Cardiac muscle cell (in vitro differentiated cells and primary cell): Measurements from ENCODE around the gene OSCP1. TPM values are rescaled to one million over a fixed set of nuclear protein-coding genes. Genes with fewer than 3 reads are reported as not detected.

Experiments
- DNase-seq, 2 donors: peaks; one replicate each; pipeline versions ENCODE4 v3.0.0 to v3.0.0-alpha.2; 2010 to 2017; ENCODE audit warnings: low read depth in 1 of 2, low spot score in 1 of 2
- H3K27ac ChIP-seq: fragments of 200-600 bp; sonication (generic); 2 replicates; pipeline ENCODE4 v1.5.1; 2016
- H3K27me3 ChIP-seq: fragments of 200-600 bp; sonication (generic); 2 replicates; pipeline ENCODE4 v1.6.0; 2016; ENCODE audit warnings: control low read depth
- H3K36me3 ChIP-seq: fragments of 200-600 bp; sonication (generic); 2 replicates; pipeline ENCODE4 v1.5.1; 2016; ENCODE audit warnings: control low read depth
- H3K4me1 ChIP-seq: fragments of 200-600 bp; sonication (generic); 2 replicates; pipeline ENCODE4 v1.8.1; 2017; ENCODE audit warnings: low read depth, mild to moderate bottlenecking, mixed run types
- H3K4me3 ChIP-seq: fragments of 200-600 bp; sonication (generic); 2 replicates; pipeline ENCODE4 v1.5.1; 2016; ENCODE audit warnings: mild to moderate bottlenecking
- H3K9me3 ChIP-seq: fragments of 200-600 bp; sonication (generic); 2 replicates; pipeline ENCODE4 v1.5.1; 2017; ENCODE audit warnings: low read depth, mild to moderate bottlenecking, control low read depth
- polyA plus RNA-seq: library from polyadenylated mRNA; unstranded; fragments of >200 nt; fragmentation: Nextera tagmentation; extraction: Ambion mirVana; gene quantifications from 2 replicates; pipeline ENCODE4 v1.2.1, GENCODE V29; 2016
- total RNA-seq: library from RNA; depleted of rRNA; stranded (reverse); fragments of >200 nt; gene quantifications from 2 replicates; pipeline ENCODE4 v1.2.3, GENCODE V29; 2016
- TF ChIP-seq, protein P1 (sequence below): IDR thresholded peaks from 2 replicates; pipeline ENCODE4 v1.5.1; 2012; ENCODE audit warnings: low read depth, mild to moderate bottlenecking, low read length

Gene OSCP1
- total and polyA plus RNA-seq, 2 experiments from 2014 or later: 18.5 to 19.5 TPM

DNA sequence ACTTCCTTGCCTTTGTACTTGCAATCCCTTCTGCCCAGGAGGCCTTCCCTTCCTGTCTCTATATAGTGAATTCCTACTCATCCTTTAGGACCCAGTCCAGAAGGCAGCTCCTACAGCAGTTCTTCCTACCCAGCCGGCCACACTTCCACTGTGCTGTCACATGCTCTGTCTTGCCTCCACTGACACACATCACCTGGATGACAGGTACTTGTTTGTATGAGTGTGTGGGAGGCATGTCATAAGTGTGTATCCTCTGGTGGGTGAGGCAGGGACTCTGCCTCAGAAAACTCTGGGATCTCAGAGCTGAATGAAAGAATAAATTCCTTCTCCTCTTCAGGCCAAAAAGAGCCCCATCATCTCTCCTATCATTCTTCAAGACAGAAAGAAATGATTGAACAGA lies 5.1 kb upstream of the OSCP1 start:
- Histone ChIP-seq H3K9me3 (no peaks in the 10 kb centered on the region), H3K4me3 (no peak overlapping the region), H3K4me1 (no peaks in the 10 kb centered on the region), H3K36me3 (peaks cover 25% of the 10 kb centered on the region), H3K27me3 (no peaks in the 10 kb centered on the region), H3K27ac (no peak overlapping the region)
- no peak for DNase-seq
- TF ChIP-seq, protein P1, sequence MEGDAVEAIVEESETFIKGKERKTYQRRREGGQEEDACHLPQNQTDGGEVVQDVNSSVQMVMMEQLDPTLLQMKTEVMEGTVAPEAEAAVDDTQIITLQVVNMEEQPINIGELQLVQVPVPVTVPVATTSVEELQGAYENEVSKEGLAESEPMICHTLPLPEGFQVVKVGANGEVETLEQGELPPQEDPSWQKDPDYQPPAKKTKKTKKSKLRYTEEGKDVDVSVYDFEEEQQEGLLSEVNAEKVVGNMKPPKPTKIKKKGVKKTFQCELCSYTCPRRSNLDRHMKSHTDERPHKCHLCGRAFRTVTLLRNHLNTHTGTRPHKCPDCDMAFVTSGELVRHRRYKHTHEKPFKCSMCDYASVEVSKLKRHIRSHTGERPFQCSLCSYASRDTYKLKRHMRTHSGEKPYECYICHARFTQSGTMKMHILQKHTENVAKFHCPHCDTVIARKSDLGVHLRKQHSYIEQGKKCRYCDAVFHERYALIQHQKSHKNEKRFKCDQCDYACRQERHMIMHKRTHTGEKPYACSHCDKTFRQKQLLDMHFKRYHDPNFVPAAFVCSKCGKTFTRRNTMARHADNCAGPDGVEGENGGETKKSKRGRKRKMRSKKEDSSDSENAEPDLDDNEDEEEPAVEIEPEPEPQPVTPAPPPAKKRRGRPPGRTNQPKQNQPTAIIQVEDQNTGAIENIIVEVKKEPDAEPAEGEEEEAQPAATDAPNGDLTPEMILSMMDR: no peak

DNA sequence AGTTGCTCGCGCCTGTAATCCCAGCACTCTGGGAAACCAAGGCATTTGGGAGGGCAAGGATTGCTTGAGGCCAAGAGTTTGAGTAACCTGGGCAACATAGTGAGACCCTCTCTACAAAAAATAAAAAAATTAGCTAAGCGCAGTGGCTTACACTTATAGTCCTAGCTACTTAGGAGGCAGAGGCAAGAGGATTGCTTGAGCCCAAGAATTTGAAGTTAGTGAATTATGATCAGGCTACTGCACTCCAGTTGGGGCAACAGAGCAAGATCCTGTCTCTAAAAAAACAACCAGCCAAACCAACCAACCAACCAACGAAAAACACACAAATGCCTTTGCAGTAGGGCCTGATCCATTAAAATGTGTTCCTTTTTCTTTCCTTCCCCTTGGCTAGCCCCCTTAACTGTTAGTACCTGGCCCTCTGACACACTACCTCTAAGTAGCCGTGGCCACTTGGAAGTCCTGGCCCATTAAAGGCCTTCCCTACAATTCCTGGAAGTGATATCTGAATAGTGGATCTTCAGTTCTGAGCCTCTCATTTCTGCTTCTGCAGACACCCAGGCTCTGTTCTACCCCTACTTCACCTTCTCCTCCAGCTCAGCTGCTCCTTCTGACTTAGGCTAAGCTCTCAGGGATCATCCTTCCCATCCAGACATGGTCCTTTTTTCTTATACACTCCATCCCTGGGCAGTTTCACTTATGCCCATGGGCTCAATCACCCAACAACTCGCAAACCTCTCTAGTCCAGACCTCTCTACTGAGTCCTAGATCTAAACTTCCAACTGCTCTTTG lies 3.5 kb upstream of the OSCP1 start:
- no peak for DNase-seq
- TF ChIP-seq, protein P1: no peak
- Histone ChIP-seq H3K9me3 (no peaks in the 10 kb centered on the region), H3K36me3 (peaks cover 23% of the 10 kb centered on the region), H3K27me3 (no peaks in the 10 kb centered on the region), H3K4me1 (no peaks in the 10 kb centered on the region), H3K27ac (no peak overlapping the region), H3K4me3 (no peak overlapping the region)

DNA sequence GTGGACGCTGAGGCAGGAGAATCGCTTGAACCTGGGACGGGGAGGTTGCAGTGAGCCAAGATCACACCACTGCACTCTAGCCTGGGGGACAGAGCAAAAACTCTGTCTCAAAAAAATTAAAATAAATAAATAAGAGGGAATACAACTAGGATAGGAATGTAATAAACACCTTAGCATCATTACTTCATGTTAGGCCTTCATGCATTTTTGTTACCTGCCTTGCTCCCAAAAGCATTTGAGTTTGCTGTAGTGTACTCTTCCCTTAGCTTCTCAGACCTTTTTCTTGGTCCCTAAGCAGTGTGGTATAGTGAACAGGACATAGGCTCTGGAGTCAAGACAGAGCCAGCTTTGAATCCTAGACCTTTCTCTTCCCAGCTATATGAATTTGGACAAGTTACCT lies 2.8 kb upstream of the OSCP1 start:
- no peak overlapping the region for H3K27ac ChIP-seq
- no peaks in the 10 kb centered on the region for H3K9me3 ChIP-seq
- H3K36me3 ChIP-seq: peaks cover 21% of the 10 kb centered on the region
- H3K4me3 ChIP-seq: no peak overlapping the region
- H3K4me1 ChIP-seq: no peaks in the 10 kb centered on the region
- H3K27me3 ChIP-seq: no peaks in the 10 kb centered on the region
- no peak for DNase-seq
- TF ChIP-seq, protein P1: no peak

DNA sequence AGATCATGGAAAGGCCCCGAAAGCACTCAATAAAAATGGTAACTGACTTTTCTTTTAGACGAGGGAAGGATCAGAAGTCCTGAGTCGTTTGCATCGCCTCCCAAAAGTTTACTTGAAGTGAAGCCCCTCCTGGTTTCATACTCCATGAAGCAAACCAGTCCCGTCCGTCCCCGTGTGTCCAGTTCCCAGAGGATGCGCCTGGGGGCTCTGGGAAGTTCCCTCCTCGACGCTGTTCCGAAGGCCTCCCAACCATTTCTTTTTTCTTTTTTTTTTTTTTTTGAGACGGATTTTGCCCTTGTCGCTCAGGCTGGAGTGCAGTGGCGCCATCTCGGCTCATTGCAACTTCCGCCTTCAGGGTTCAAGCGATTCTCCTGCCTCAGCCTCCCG lies 661 bp upstream of the OSCP1 start:
- Histone ChIP-seq H3K27ac (peak overlapping the region; percentile 92), H3K36me3 (peaks cover 12% of the 10 kb centered on the region), H3K9me3 (no peaks in the 10 kb centered on the region), H3K4me1 (no peaks in the 10 kb centered on the region), H3K4me3 (peak overlapping the region; percentile 55), H3K27me3 (no peaks in the 10 kb centered on the region)
- TF ChIP-seq, protein P1: no peak
- no peak for DNase-seq

DNA sequence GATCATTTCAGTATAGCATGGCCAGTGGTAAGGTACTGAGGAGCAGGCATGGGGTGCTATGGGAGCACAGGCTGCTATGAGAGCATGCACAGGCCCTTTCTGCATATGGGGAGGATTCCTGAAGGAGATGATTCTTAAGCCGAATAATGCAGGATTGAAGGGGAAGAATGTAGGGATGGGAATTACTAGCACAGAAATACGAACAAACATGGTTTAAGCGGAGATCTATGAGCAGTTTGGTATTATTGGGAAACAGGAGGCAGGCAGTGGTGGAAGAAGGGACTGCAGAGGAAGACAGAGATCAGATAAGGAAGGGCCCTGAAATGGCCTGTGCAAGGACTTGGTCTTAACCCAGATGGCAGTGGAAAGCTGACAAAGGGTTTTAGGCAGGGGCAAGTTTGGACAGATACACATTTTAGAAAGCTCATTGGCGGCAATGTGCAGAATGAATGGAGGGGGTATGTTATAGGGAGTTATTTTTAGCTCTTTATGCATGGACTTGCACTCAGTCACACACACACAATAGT lies 1.7 kb downstream of the OSCP1 start:
- Histone ChIP-seq H3K36me3 (no peaks in the 10 kb centered on the region), H3K27ac (no peak overlapping the region), H3K4me1 (no peaks in the 10 kb centered on the region), H3K27me3 (no peaks in the 10 kb centered on the region), H3K4me3 (no peak overlapping the region), H3K9me3 (no peaks in the 10 kb centered on the region)
- DNase-seq: no peak
- TF ChIP-seq, protein P1: no peak
